ENCODE measurements around the gene ARL4D.

Gene ARL4D

DNA sequence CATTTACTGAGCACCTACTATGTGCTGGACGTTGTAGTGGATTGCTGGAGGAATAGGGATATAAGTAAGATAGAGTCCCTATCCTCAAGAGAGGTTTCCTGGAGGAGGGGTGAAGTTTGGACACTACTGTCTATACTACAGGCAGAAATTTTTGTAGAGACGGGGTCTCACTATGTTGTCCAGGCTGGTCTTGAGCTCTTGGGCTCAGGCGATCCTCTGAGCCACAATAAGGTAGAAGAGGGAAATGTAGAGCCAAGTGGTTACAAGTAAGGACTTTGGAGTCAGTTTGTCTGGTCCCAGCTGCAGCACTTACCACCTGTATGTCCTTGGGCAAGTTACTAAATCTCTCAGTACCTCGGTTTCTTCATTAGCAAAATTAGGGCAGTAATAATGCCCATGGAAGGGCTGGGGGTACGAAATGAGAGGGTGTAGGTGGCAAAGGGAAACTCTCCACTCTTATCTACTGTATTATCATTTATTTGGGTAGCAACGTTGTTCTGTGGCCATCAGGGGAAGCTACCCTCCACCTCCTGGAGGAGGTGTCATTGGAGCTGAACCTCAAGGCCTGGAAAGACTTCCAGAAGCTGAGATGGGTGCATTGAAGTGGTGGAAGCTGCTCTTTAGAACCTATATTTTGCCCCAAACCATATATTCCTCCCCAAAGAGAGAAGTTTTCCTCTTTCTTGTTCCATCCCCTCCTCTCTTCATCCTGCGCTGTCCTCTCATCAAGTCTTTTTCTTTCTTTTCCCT, 50.1 kb downstream of the ARL4D start:
- TF ChIP-seq CTCF (conservative IDR thresholded peaks at IDR 0.05; ENCODE audit: low read depth) = no peak
- DNase-seq (ENCODE audit: low spot score) = no peak
- peak overlapping the region; percentile 96 for H3K27ac ChIP-seq
- POLR2A ChIA-PET (ENCODE audit: low non-redundant PET) = interaction anchor here (0.6 to 1.0 kb wide), 2 partner anchors 50 to 80 kb away, joined by 3 to 4 read pairs; partner anchors contain the start of gene ARL4D
- CTCF ChIA-PET = no interaction called here

- peak; percentile 18 for DNase-seq (ENCODE audit: low spot score)
- CTCF ChIA-PET = no interaction called here
- peak overlapping the region; percentile 96 for H3K27ac ChIP-seq
- no peak for TF ChIP-seq CTCF (conservative IDR thresholded peaks at IDR 0.05; ENCODE audit: low read depth)
- POLR2A ChIA-PET (ENCODE audit: low non-redundant PET) = interaction anchor here (0.6 to 1.0 kb wide), 2 partner anchors 51 to 80 kb away, joined by 3 to 4 read pairs; partner anchors contain the start of gene ARL4D
Measured at GRCh38 chr17:43449470-43450248, 50.9 kb downstream of the ARL4D start.

Data from RWPE1 (cell line).